ENCODE results near the gene DHTKD1.
A peak's percentile ranks its signal among the peaks of the same experiment; 100 is the strongest.

The DHTKD1 gene, protein sequence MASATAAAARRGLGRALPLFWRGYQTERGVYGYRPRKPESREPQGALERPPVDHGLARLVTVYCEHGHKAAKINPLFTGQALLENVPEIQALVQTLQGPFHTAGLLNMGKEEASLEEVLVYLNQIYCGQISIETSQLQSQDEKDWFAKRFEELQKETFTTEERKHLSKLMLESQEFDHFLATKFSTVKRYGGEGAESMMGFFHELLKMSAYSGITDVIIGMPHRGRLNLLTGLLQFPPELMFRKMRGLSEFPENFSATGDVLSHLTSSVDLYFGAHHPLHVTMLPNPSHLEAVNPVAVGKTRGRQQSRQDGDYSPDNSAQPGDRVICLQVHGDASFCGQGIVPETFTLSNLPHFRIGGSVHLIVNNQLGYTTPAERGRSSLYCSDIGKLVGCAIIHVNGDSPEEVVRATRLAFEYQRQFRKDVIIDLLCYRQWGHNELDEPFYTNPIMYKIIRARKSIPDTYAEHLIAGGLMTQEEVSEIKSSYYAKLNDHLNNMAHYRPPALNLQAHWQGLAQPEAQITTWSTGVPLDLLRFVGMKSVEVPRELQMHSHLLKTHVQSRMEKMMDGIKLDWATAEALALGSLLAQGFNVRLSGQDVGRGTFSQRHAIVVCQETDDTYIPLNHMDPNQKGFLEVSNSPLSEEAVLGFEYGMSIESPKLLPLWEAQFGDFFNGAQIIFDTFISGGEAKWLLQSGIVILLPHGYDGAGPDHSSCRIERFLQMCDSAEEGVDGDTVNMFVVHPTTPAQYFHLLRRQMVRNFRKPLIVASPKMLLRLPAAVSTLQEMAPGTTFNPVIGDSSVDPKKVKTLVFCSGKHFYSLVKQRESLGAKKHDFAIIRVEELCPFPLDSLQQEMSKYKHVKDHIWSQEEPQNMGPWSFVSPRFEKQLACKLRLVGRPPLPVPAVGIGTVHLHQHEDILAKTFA

DNA sequence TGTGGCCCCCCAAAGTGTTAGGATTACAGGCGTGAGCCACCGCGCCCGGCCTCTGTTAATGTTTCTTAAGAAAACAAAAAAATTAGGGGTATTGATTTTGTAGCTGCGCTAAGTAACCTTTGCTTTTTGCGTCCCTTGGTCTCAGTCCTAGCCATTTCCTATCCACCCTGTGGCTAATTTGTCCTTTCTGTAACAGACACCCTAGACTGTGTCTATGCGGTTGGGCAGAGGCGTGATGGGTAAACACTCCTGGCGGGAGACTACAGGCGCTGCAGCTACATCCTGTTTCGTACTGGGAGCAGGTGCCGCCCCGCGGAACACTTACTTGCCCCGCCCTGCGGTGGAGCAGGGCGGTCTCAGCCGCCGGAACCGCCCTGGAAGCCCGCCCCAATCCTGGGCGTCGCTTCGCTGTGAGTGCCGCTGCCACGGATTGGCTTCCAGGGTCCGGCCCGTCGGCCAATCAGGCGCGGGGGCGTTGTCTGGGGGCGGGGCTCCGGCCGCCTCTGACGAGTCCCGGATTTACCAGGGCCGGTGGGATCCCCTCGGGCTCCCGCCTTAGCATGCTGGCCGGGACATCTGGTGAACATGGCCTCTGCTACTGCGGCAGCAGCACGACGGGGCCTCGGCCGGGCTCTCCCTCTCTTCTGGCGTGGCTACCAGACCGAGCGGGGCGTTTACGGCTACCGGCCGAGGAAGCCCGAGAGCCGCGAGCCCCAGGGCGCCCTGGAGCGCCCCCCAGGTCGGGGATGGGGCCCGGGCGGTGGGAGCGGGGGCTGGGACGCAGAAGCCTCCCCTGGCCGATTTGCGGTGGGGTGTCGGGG is at the start of gene DHTKD1:
TSS of gene DHTKD1 (plus strand) at position 506 of the 821 bp plus-strand sequence. CDS start at position 586, 80 bp downstream.
- DNase-seq, result peak; percentile 97

DNA sequence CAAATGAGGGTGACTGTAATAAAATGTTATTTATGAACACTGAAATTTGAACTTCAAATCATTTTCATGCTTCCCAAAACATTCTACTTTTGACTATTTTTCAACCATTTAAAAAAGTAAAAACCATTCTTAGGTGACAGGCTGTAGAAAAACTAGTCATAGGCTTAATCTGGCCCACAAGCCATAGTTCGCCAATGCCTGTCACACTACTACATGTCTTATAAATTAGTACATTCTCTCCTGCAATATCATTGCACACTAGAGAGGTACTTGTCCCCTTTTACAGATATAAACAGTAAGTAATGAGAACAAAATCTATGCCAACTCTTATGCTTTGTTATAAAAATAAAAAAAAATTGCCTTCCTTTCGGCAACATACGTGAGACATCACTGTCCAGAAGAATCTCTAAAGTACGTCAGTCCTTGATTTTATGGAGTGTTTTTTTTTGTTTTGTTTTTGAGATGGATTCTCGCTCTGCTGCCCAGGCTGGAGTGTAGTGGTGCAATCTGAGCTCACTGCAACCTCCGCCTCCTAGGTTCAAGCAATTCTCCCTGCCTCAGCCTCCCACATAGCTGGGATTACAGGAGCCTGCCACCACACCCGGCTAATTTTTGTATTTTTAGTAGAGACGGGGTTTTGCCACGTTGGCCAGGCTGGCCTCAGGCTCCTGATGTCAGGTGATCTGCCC is 49.3 kb upstream of the DHTKD1 start:
- DNase-seq, result no peak

DNA sequence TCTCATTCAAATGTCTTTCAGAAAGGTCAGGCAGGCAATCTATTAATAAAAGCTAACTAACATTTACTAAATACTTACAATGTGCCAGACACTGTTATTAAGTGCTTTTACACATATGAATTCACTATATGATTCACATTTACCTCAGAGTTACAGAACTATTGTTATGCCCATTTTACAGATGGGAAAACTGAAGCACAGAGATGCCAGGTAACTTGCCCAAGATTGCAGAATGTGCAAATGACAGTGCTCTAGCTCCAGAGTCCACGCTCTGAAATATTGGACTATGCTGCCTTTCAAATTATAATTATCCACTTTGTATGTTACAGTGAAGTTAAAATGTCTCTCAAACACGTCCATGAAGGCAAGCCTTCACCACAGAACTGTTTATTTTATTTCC is 48.2 kb upstream of the DHTKD1 start:
- no peak for DNase-seq

DNA sequence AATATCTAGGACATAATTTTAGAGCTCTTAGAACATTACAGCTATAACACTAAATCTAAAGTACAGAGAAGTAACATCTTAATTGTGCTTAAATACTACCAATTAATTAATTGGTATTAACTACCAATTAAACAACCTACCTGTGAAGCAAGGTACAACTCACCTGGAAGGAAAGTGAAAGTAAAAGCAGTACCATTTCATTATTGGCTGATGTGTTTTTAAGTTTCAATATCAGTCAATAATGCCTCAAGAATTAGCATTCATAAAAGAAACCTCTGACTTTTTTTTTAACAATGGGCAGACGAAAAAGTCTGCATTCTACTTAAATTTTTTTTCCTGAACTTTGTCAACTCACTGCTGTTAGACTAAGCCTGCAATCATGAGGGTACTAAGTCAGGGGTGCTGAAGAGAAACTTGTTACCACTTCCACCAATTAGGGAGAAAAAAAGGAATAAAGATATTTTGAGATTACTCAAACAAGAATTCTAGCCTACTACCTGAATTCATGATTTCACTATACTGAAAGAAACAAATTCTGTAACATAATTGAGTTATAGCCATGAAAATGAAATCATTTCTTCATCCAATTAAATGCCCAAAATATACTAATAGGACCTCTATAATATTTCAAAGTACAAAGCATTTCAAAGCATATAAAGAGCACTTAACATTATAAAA is 46.0 kb upstream of the DHTKD1 start:
- DNase-seq, result no peak

DNA sequence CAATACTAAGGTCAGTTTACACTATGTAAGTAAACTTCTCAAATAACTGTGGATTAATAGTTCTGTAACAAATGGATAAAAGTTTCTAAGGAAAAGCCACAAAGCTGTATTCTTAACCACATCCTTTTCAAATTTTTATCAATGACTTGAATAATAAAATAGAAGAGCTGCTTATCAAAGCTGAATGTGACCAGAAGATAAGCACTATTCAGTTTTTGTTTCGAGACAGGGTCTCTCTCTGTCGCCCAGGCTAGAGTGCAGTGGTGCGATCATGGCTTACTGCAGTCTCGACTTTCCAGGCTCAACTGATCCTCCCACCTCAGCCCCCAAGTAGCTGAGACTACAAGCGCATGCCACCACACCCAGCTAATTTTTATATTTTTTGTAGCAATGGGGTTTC is 43.2 kb upstream of the DHTKD1 start:
- no peak for DNase-seq

DNA sequence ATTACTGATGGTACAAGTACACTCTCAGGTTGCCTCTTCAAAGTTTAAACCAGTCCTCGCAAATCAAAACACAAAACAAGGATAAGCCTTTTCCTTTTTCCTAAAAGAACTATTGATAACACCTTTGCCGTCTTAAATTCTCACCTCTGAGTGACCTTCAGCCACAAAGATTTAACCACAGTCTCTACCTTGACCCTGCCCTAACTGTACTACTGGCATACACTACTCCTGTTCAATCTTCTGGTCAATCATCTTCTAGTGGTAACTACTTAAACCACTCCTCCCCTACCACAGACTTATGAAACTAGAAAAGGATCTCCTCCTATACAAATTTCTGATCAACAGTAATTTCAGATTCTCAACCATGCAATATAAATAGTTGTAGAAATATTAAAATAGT is 41.2 kb upstream of the DHTKD1 start:
- no peak for DNase-seq

DNA sequence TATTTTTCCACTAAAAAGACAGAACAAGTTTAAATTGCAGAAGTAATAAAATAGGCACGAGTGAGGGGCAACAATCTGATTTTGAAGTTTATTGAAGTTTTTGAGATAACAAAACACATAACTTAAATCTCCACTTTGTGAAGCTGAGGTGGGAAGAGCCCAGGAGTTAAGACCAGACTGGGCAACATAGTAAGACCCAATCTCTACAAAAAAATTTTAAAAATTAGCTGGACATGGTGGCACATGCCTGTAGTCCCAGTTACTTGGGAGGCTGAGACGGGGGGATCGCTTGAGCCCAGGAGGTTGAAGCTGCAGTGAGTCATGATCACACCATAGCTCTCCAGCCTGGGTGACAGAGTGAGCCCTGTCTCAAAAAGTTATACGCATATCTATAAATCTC is 37.4 kb upstream of the DHTKD1 start:
- DNase-seq, result no peak

DNA sequence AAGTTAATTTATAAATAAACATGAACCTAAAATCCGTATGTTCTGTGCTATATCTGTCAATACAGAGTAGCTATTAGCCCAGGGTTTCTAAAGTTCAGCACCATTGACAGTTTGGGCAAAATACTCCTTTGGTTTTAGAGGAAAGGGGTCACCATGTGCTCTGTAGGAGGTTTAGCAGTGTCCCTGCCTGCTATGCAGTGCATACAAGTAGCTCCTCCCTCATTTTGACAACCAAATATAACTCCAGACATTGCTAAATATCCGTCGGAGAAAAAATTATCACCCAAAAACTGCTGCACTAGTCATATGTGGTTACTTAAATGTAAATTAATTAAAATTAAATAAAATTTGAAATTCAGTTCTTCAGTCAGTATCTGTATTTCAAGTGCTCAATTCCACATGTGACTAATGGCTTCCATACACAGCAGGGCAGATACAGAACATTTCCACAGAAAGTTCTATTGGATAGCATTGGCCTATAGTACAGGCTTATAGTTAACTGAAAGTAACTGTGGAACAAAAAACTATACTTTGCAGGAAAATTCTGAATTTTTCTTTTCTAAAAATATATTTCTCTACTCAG is 32.6 kb upstream of the DHTKD1 start:
- DNase-seq, result no peak

DNA sequence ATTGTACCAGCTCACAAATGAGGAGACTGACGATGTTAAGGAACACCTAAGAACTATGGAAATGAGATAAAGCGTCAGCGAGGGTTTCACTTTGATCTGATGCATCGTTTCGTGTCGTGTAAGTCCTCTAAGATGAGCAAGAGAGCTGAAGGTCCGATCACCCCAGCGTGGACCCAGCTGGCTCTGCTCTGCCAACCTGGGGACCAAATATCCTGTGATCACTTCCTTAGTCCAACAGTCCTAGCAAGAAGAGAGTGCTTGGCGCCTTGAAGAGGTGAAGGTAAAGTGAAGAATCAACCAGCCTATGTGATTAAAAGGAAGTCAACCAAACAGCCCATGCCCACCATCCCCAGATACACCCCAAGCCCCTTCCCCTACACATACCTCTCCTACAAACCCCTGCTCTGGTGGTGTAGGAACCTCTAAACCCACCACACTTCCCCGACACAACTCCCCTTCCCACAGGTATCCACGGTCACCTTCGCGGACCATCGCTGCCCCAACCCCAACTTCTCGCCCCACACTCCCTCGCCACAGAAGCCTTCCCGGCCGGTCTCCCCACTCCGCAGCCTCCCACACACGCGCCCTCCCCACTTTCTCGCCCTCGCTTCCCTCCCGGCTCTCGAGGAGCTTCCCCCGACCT is 26.9 kb upstream of the DHTKD1 start:
- peak; percentile 3 for DNase-seq

DNA sequence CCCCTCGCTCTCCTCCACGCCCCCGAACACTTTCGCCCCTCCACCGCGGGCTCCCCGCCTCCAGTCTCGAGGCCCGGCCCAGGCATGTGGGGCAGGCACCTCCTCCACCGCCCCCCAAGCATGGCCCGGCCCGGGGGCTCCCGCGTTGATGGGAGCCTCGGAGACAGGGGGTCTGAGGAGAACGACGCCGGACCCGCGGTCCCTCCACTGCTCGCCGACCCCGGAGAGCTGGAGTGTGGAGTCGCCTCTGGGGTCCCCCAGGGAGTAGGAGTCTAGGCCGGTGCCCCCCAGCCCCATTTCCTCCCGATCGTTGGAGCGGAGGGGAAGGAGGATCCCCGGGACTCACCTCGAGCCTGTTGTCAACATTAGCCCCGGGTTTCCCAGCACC is 26.4 kb upstream of the DHTKD1 start:
- DNase-seq, result peak; percentile 19

DNA sequence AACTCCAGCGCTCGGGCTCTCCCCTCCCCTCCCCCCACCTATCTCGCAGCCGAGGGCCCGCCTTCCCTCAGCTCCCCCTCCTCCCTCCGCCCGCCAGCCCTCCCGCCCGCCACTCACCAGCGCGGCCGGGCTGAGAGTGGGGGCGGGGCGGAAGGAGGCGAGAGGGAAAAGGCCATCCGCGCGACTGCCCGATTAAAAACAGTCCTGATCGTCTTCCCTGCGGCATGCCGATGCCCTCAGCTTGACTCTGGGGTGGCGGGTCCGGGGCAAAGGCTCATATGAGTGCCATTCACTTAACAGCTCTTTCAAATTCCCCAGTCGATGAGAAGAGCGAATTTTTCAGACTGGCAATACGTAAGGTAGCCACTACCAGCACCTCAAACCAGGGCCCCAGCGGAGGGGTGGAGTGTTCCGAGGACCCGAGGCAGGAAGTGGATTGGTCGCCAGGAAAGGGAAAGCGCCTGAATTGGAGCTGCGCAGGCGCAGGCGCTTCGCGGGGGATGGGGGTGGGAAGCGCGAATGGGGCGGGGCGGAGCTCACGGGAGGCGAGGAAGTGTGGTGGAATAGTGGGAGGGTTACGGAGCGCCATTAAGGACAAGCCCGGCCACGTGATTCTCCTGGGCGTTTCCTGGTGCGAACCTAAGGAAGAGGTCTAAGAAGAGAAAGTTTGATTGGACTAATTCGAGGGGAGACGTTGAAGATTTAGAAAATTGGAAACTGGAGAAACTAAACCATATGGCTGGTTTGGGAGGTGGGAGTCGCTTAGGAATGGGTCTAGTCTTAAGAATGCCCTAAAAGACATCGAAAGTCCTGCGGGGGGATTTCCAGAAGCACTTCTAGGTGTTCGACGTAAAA is 25.7 kb upstream of the DHTKD1 start, which contains the start of gene UPF2:
TSS of gene UPF2 (minus strand) at position 13 of the 855 bp plus-strand sequence. CDS start 7,386 bp downstream, outside the sequence.
- DNase-seq, result peak; percentile 99

DNA sequence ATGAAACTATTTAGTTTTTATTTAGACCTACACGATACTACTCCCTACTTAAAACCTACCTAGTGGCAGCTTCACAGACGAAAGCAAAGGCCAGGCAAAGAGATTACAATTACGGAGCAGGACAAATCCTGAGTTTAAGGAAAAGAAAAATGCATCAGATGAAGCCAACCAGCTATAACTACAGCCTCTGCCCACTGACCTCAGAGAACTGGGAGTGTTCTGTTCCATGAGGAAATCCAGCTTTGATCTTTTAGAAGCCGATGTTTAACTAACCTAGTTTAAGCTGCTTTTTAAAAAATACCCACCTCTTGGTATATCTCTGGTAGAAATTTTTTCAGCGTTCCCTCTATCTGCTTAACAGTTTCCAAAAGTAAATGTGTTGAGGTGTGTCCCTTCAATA is 23.2 kb upstream of the DHTKD1 start:
- no peak for DNase-seq

DNA sequence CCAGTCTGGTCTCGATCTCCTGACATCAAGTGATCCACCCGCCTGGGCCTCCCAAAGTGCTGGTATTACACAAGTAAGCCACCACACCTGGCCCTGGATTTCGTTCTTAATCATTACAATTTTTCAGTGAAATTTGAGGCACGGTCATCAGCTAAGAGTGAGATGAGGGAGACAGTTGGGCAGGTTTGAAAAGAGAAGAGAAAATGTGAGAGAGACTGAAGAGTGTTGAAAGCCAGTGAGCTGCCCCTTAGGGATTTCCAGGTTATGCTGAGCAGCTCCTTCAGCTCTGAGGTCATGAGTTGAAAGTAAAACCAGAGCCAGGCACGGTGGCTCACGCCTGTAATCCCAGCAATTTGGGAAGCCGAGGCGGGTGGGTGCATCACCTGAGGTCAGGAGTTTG is 20.2 kb upstream of the DHTKD1 start:
- no peak for DNase-seq

DNA sequence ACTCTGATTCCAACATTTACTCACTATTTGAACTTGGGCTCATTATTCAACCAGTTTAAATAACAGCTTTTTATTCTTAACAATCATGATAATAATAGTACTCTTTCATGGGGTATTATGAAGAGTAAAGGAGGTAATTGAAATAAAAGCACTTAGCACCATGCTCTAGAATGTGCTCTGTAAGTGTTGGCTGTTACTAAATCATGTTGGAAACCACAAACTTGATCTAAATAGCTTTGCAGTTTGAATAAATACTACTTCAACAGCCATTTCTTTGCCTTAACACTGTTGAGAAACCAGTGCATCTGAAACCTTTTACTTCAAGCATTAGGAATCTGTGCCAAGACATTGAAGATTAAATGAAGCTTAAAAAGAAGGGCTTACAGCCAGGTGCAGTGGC is 18.2 kb upstream of the DHTKD1 start:
- DNase-seq, result no peak

DNA sequence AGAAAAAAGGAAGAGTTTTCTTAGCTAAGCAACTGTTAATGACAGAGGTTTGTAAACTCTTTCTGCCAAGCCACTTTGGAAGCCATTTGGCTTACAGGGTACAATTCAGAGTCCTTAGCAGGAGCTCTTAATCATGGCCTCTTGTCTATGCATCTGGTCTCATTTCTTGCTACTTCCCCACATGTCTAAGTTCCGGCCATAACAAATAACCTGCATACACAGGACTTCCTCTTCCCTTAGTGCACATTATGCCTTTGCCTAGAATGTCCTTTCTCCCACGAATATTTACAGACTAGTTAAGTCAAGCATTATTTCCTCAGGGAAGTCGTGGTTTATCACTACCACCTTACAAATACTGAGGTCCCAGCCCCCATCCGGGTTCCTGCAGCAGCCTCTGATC is 17.5 kb upstream of the DHTKD1 start:
- DNase-seq, result no peak

DNA sequence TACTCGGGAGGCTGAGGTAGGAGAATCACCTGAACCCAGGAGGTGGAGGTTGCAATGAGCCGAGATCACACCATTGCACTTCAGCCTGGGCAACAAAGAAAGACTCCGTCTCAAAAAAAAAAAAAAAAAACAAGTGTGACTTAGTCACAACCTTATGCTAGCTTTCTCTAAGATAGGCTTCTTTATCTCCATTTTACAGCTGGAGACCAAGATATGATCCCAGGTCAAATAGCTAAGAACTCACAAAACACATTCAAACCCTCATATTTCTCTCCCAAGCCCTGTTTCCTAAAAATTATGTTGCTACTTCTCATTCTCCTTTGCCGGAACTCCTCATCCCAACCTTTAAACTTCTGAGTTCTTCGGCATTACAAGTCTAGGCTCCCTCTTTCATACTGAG is 13.0 kb upstream of the DHTKD1 start:
- DNase-seq, result no peak

DNA sequence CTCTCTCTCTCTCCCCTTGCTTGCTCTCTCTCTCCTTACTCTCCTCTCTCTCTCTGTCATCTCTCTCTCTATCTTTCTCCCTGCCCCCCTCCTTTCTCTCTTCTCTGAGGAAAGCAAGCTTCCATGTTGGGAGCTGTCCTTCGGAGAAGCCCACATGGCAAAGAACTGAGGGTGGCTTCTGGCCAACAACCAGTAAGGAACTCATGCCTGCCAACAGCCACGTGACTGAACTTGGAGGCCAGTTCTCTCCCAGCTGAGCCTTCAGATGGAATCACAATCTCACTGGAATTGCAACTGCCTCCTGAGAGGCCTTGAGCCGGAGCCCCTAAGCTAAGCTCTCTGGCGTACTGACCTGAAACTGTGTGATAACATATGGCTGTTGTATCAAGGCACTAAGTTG is 12.0 kb upstream of the DHTKD1 start:
- DNase-seq, result no peak

DNA sequence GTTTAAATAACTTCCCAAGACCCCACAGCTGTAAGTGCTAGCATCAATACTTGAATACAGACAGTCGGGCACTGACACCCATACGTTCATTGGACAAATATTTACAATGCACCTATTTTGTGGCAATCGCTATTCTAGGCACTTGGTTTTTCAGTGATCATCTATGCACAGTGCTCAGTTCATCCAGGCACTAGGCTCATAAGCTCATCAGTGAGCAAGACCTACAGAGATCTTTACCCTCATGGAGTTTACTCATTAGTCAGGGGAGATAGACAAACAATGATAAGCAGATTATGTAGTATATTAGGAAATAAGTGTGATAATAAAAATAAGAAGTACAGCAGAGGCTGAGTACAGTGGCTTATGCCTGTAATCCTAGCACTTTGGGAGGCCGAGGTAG is 7.6 kb upstream of the DHTKD1 start:
- no peak for DNase-seq

DNA sequence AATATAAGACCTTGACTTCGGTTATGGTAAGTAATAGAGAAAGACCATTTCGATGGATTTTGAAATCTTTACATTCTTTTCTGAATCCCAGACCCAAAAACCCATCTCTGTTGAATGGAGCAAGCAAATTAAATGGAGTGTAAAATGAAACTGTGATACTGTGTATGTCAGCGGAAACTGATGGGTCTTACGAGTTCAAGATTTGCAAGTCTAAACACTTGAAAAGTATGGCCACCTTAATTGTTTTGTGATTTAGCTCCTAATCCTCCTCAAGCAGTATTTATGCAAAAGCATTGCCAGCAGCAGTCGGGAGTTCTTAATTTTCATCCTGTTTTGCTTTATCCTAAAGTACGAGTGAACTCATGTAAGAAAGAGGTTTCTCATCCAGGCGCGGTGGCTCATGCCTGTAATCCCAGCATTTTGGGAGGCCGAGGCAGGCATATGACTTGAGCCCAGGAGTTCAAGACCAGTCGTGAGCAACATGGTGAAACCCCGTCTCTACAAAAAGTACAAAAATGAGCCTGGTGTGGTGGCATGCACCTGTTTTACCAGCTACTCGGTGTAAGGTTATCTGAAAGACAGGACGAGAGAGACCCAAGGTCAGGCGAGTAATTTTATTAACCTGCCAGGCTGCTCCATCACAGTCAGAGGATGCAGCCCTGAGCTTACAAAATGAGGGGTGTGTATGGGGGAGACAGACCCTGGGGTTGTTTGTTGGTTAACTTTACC is 5.8 kb upstream of the DHTKD1 start:
- no peak for DNase-seq
